GM19395 (cell line): Measurements from ENCODE around the gene MRPL27.
A peak's percentile ranks its signal among the peaks of the same experiment; 100 is the strongest.

ENCODE experiments used
- ATAC-seq: cut with Tn5 transposase; IDR thresholded peaks from one replicate; pipeline ENCODE4 v1.9.1; 2021; ENCODE audit warnings: mild to moderate bottlenecking, moderate library complexity; ENCODE audit not compliant: unreplicated experiment

The MRPL27 gene

GRCh38 chr17:50361561-50362480 is 11.2 kb downstream of the MRPL27 start:
- peak; percentile 49 for ATAC-seq

- no peak for ATAC-seq
These were observed 12.4 kb downstream of the MRPL27 start for GRCh38 chr17:50360486-50361115.

GRCh38 chr17:50359998-50360461 is 13.0 kb downstream of the MRPL27 start:
- ATAC-seq, result no peak

- no peak for ATAC-seq
These were observed 13.8 kb downstream of the MRPL27 start for GRCh38 chr17:50359005-50359699.

- ATAC-seq, result no peak
These were observed 14.8 kb downstream of the MRPL27 start for GRCh38 chr17:50358177-50358576.

- no peak for ATAC-seq
These were observed 16.0 kb downstream of the MRPL27 start for GRCh38 chr17:50356892-50357510.

GRCh38 chr17:50356418-50356817 is 16.6 kb downstream of the MRPL27 start:
- ATAC-seq, result no peak

GRCh38 chr17:50355701-50356341 is 17.2 kb downstream of the MRPL27 start:
- ATAC-seq, result no peak

GRCh38 chr17:50355336-50355700 is 17.7 kb downstream of the MRPL27 start:
- ATAC-seq, result no peak

GRCh38 chr17:50354776-50355175 is 18.2 kb downstream of the MRPL27 start:
- ATAC-seq, result no peak

GRCh38 chr17:50354198-50354597 is 18.8 kb downstream of the MRPL27 start:
- no peak for ATAC-seq

GRCh38 chr17:50353600-50354195 is 19.3 kb downstream of the MRPL27 start:
- ATAC-seq, result no peak

- ATAC-seq, result no peak
These were observed 20.0 kb downstream of the MRPL27 start for GRCh38 chr17:50352693-50353599.

GRCh38 chr17:50352072-50352692 is 20.8 kb downstream of the MRPL27 start:
- no peak for ATAC-seq

- no peak for ATAC-seq
These were observed 22.3 kb downstream of the MRPL27 start for GRCh38 chr17:50350733-50351132.

GRCh38 chr17:50349243-50349600 is 23.8 kb downstream of the MRPL27 start:
- no peak for ATAC-seq

- ATAC-seq, result no peak
These were observed 24.3 kb downstream of the MRPL27 start for GRCh38 chr17:50348522-50349242.

GRCh38 chr17:50347894-50348291 is 25.1 kb downstream of the MRPL27 start:
- no peak for ATAC-seq
